ENCODE measurements around the gene CHCHD3.

GRCh38 chr7:132942701-132943100 is 139.2 kb downstream of the CHCHD3 start:
- TF ChIP-seq CTCF (IDR thresholded peaks at IDR 0.05), result no peak
- no peak for TF ChIP-seq POLR2A (IDR thresholded peaks at IDR 0.05)

Measured in thyroid gland (tissue), 4 donors.